ENCODE results near the gene FRAS1. TPM values are rescaled to one million over a fixed set of nuclear protein-coding genes. Genes with fewer than 3 reads are reported as not detected.

Gene FRAS1
- total RNA-seq, 1 experiment from 2014 or later, result 13.1 TPM

DNA sequence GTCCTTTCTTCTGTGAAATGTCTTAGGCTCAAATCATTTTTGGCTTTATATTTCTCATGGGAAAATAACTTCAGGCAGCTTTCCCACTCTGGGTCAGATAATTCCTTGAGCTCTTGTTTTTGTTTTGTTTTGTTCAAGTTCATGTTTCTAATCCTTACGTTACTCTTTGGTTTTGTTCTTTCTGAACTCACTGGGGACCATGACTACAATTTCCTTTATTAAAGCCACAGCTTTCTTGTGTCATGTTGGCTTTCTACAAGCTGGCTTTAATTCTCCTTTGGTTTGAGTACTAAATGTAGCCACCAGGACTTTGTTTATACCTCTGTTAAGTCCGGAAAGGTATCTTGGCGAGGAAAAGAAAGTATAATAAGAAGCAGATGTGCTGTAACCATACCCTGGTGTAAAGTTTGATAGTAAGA is 463.7 kb downstream of the FRAS1 start:
- POLR2A ChIA-PET (ENCODE audit: unreplicated experiment), result no interaction called here
- Histone ChIP-seq H2AFZ (no peak overlapping the region), H3K36me3 (ENCODE audit: low read depth) (no peaks in the 10 kb centered on the region), H3F3A (ENCODE audit: insufficient read depth, low read depth) (no peaks in the 10 kb centered on the region), H3K9me3 (ENCODE audit: insufficient read depth, low read depth) (no peaks in the 10 kb centered on the region), H3K4me1 (replicated peaks; ENCODE audit: insufficient read depth) (no peaks in the 10 kb centered on the region), H4K20me1 (ENCODE audit: insufficient read depth) (no peaks in the 10 kb centered on the region), H3K27ac (no peak overlapping the region), H3K9me2 (ENCODE audit: insufficient read depth) (no peaks in the 10 kb centered on the region), H3K27me3 (ENCODE audit: insufficient read depth, low read depth) (no peaks in the 10 kb centered on the region), H3K4me2 (no peak overlapping the region), H3K4me3 (no peak overlapping the region), H3K79me2 (ENCODE audit: low read depth) (no peaks in the 10 kb centered on the region)
- CTCF ChIA-PET, result no interaction called here
- BruUV-seq (replicated peaks), result no TSS peak
- DNase-seq, result no peak
- intact Hi-C loops (cut with micrococcal nuclease; ENCODE audit: unreplicated experiment), result no loop called here
- TF ChIP-seq EZH2 (IDR thresholded peaks at IDR 0.05; ENCODE audit: low read depth), result no peak
- TF ChIP-seq CTCF (conservative IDR thresholded peaks at IDR 0.05), result no peak

- CTCF ChIA-PET, result no interaction called here
- TF ChIP-seq EZH2 (IDR thresholded peaks at IDR 0.05; ENCODE audit: low read depth) (no peak), CTCF (conservative IDR thresholded peaks at IDR 0.05) (no peak)
- POLR2A ChIA-PET (ENCODE audit: unreplicated experiment), result no interaction called here
Measured at GRCh38 chr4:78524009-78524408, 466.9 kb downstream of the FRAS1 start.

GRCh38 chr4:78525559-78525958 is 468.4 kb downstream of the FRAS1 start:
- intact Hi-C loops (cut with micrococcal nuclease; ENCODE audit: unreplicated experiment), result no loop called here
- Histone ChIP-seq H3K27me3 (ENCODE audit: insufficient read depth, low read depth) (no peaks in the 10 kb centered on the region), H3K4me1 (replicated peaks; ENCODE audit: insufficient read depth) (peaks cover 13% of the 10 kb centered on the region), H4K20me1 (ENCODE audit: insufficient read depth) (no peaks in the 10 kb centered on the region), H3K4me3 (no peak overlapping the region), H2AFZ (no peak overlapping the region), H3K79me2 (ENCODE audit: low read depth) (no peaks in the 10 kb centered on the region), H3K36me3 (ENCODE audit: low read depth) (no peaks in the 10 kb centered on the region), H3F3A (ENCODE audit: insufficient read depth, low read depth) (no peaks in the 10 kb centered on the region; the same call in 1 of the 2 replicates), H3K9me2 (ENCODE audit: insufficient read depth) (no peaks in the 10 kb centered on the region), H3K9me3 (ENCODE audit: insufficient read depth, low read depth) (0 out of 2 replicates have a peak, but pooled peaks cover 2% of the 10 kb centered on the region), H3K4me2 (no peak overlapping the region), H3K27ac (no peak overlapping the region)
- ChIA-PET POLR2A (ENCODE audit: unreplicated experiment) (no interaction called here), CTCF (no interaction called here)
- TF ChIP-seq EZH2 (IDR thresholded peaks at IDR 0.05; ENCODE audit: low read depth) (no peak), CTCF (conservative IDR thresholded peaks at IDR 0.05) (no peak)
- no TSS peak for BruUV-seq (replicated peaks)
- DNase-seq, result no peak

More at GRCh38 chr4:78524009-78524408, 466.9 kb downstream of the FRAS1 start:
- intact Hi-C loops (cut with micrococcal nuclease; ENCODE audit: unreplicated experiment), result no loop called here
- no peak for DNase-seq
- H3K4me2 ChIP-seq, result no peak overlapping the region
- 0 out of 2 replicates have a peak, but pooled peaks cover 2% of the 10 kb centered on the region for H3K9me3 ChIP-seq (ENCODE audit: insufficient read depth, low read depth)
- H3K79me2 ChIP-seq (ENCODE audit: low read depth), result no peaks in the 10 kb centered on the region
- no peaks in the 10 kb centered on the region for H3K4me1 ChIP-seq (replicated peaks; ENCODE audit: insufficient read depth)
- no peak overlapping the region for H3K4me3 ChIP-seq
- no peaks in the 10 kb centered on the region for H3K9me2 ChIP-seq (ENCODE audit: insufficient read depth)
- no peaks in the 10 kb centered on the region for H3K27me3 ChIP-seq (ENCODE audit: insufficient read depth, low read depth)
- H3K27ac ChIP-seq, result no peak overlapping the region
- no TSS peak for BruUV-seq (replicated peaks)
- H2AFZ ChIP-seq, result no peak overlapping the region
- no peaks in the 10 kb centered on the region for H3K36me3 ChIP-seq (ENCODE audit: low read depth)
- no peaks in the 10 kb centered on the region for H4K20me1 ChIP-seq (ENCODE audit: insufficient read depth)
- H3F3A ChIP-seq (ENCODE audit: insufficient read depth, low read depth), result no peaks in the 10 kb centered on the region; the same call in 1 of the 2 replicates
